ENCODE measurements around the gene DRD4. TPM values are rescaled to one million over a fixed set of nuclear protein-coding genes. Genes with fewer than 3 reads are reported as not detected.
"Not testable (repeated sequence)": the region's sequence is repeated elsewhere in the genome, so short reads cannot be mapped to it uniquely, and the experiment has no call there.

DRD4 gene
- polyA plus RNA-seq, 2 of the 4 experiments (the other 2 are of a cell fraction): not detected

GRCh38 chr11:650482-650881 lies 13.4 kb downstream of the DRD4 start:
- ChIA-PET CTCF (interaction anchor here (1.1 kb wide), 1 partner anchor 96 kb away, joined by 4 read pairs; no protein-coding TSS in a partner anchor), POLR2A (no interaction called here)
- H3K4me2 ChIP-seq: no peak overlapping the region
- ATAC-seq: no peak
- WGBS (ENCODE audit: missing lambda C conversion rate): 90% methylated on average over 10 of the region's 10 CpGs
- no peak overlapping the region for H3K27ac ChIP-seq
- no peak for DNase-seq (ENCODE audit: low read depth in 1 of 2, low spot score in 1 of 2)
- no peak for TF ChIP-seq FOSL2 (IDR thresholded peaks at IDR 0.05)
- peak; percentile 18; the same call in 1 of the 2 replicates for TF ChIP-seq FOSL2 (CRISPR knock-in tag; IDR thresholded peaks at IDR 0.05)
- no peak for TF ChIP-seq CBX2 (IDR thresholded peaks at IDR 0.05; ENCODE audit: borderline replicate concordance, low read depth)
- no peak for TF ChIP-seq HDAC2 (IDR thresholded peaks at IDR 0.05)
- no peak for FAIRE-seq
- no peak overlapping the region for H3K4me3 ChIP-seq
- H3K9me3 ChIP-seq: no peaks in the 10 kb centered on the region
- peaks cover 8% of the 10 kb centered on the region for H3K4me1 ChIP-seq

- FAIRE-seq; ATAC-seq; DNase-seq (ENCODE audit: low read depth in 1 of 2, low spot score in 1 of 2); POLR2A ChIA-PET; H3K4me3 ChIP-seq; H3K4me2 ChIP-seq; H3K9me3 ChIP-seq; H3K27ac ChIP-seq: not testable (repeated sequence)
- CTCF ChIA-PET: interaction anchor here (0.7 kb wide), 1 partner anchor 69 kb away, joined by 3 read pairs; no protein-coding TSS in a partner anchor
- 88% methylated on average over 14 of the region's 14 CpGs for WGBS (ENCODE audit: missing lambda C conversion rate)
- peaks cover 14% of the 10 kb centered on the region for H3K4me1 ChIP-seq
Measured at GRCh38 chr11:653136-653535, 16.1 kb downstream of the DRD4 start.

GRCh38 chr11:653837-654236 lies 16.8 kb downstream of the DRD4 start:
- no peak for DNase-seq (ENCODE audit: low read depth in 1 of 2, low spot score in 1 of 2)
- CTCF ChIA-PET: interaction anchor here (0.8 to 3.8 kb wide), 3 partner anchors 10 to 74 kb away, joined by 3 to 21 read pairs (median 6); no protein-coding TSS in a partner anchor
- no peak for FAIRE-seq
- Histone ChIP-seq H3K4me1 (peaks cover 14% of the 10 kb centered on the region), H3K27ac (no peak overlapping the region), H3K9me3 (no peaks in the 10 kb centered on the region), H3K4me3 (no peak overlapping the region), H3K4me2 (no peak overlapping the region)
- peak in 1 of 2 experiments; percentile 21; a peak in 2 of 6 replicates for ATAC-seq
- POLR2A ChIA-PET: no interaction called here
- 92% methylated on average over 12 of the region's 15 CpGs for WGBS (ENCODE audit: missing lambda C conversion rate)
- TF ChIP-seq KDM5A (IDR thresholded peaks at IDR 0.05): no peak

GRCh38 chr11:654444-654843 lies 17.4 kb downstream of the DRD4 start:
- TF ChIP-seq CEBPB (IDR thresholded peaks at IDR 0.05): peak in 1 of 2 experiments; percentile 59; a peak in 1 of 4 replicates
- H3K4me3 ChIP-seq; POLR2A ChIA-PET; H3K9me3 ChIP-seq; FAIRE-seq; H3K27ac ChIP-seq; DNase-seq (ENCODE audit: low read depth in 1 of 2, low spot score in 1 of 2); H3K4me2 ChIP-seq; ATAC-seq: not testable (repeated sequence)
- CTCF ChIA-PET: interaction anchor here (0.8 to 3.8 kb wide), 6 partner anchors 8 to 100 kb away, joined by 3 to 21 read pairs (median 5); no protein-coding TSS in a partner anchor
- 97% methylated on average over 12 of the region's 12 CpGs for WGBS (ENCODE audit: missing lambda C conversion rate)
- peaks cover 14% of the 10 kb centered on the region for H3K4me1 ChIP-seq

GRCh38 chr11:655036-655726 lies 18.1 kb downstream of the DRD4 start:
- POLR2A ChIA-PET: interaction anchor here (0.6 kb wide), 1 partner anchor 9 kb away, joined by 3 read pairs; no protein-coding TSS in a partner anchor
- DNase-seq (ENCODE audit: low read depth in 1 of 2, low spot score in 1 of 2): peak in 1 of 2 experiments; percentile 36
- WGBS (ENCODE audit: missing lambda C conversion rate): 71% methylated on average over 30 of the region's 30 CpGs
- FAIRE-seq: no peak
- Histone ChIP-seq H3K27ac (no peak overlapping the region), H3K4me3 (no peak overlapping the region), H3K4me1 (peaks cover 14% of the 10 kb centered on the region), H3K4me2 (peak overlapping the region; percentile 48; the same call in 2 of the 3 replicates), H3K9me3 (no peaks in the 10 kb centered on the region)
- CTCF ChIA-PET: interaction anchor here (0.6 to 3.8 kb wide), 14 partner anchors 8 to 100 kb away, joined by 3 to 21 read pairs (median 5); partner anchors contain the start of genes DEAF1, TALDO1 and TMEM80
- peak; percentile 25 to 60; a peak in 4 of 6 replicates for ATAC-seq
- TF ChIP-seq TFCP2L1 (CRISPR knock-in tag; IDR thresholded peaks at IDR 0.05): no peak
- TF ChIP-seq JUNB (IDR thresholded peaks at IDR 0.05): no peak
- no peak for TF ChIP-seq POLR2A (IDR thresholded peaks at IDR 0.05; ENCODE audit: low read length)
- no peak for TF ChIP-seq RFX5 (IDR thresholded peaks at IDR 0.05)
- TF ChIP-seq FOSL2 (IDR thresholded peaks at IDR 0.05): no peak
- no peak; the same call in 1 of the 2 replicates for TF ChIP-seq FOSL2 (CRISPR knock-in tag; IDR thresholded peaks at IDR 0.05)
- TF ChIP-seq CBX8 (IDR thresholded peaks at IDR 0.05): no peak
- TF ChIP-seq POLR2AphosphoS2 (conservative IDR thresholded peaks at IDR 0.05; ENCODE audit: low read length): no peak
- TF ChIP-seq HEYL (CRISPR knock-in tag; IDR thresholded peaks at IDR 0.05): no peak
- no peak for TF ChIP-seq ZFP36 (IDR thresholded peaks at IDR 0.05; ENCODE audit: borderline replicate concordance, partially characterized antibody)
- TF ChIP-seq REST (IDR thresholded peaks at IDR 0.05): no peak
- no peak for TF ChIP-seq CBX2 (IDR thresholded peaks at IDR 0.05; ENCODE audit: borderline replicate concordance, low read depth)
- no peak for TF ChIP-seq SMC3 (IDR thresholded peaks at IDR 0.05)
- no peak for TF ChIP-seq JUN (IDR thresholded peaks at IDR 0.05)

All from A549 (cell line).